GM19023 (cell line): ENCODE results near the gene NFKB1.

Experiments used
- ATAC-seq: cut with Tn5 transposase; IDR thresholded peaks from one replicate; pipeline ENCODE4 v1.9.1; 2021; ENCODE audit warnings: mild to moderate bottlenecking, moderate library complexity; ENCODE audit not compliant: unreplicated experiment

Gene NFKB1

GRCh38 chr4:102497986-102498385, 3.2 kb upstream of the NFKB1 start:
- no peak for ATAC-seq

GRCh38 chr4:102500352-102500695, 835 bp upstream of the NFKB1 start:
- peak; percentile 14 for ATAC-seq

- ATAC-seq: peak; percentile 40
Measured at GRCh38 chr4:102501447-102501696, 213 bp downstream of the NFKB1 start.

GRCh38 chr4:102502543-102502818, 1.3 kb downstream of the NFKB1 start:
- no peak for ATAC-seq

- no peak for ATAC-seq
Measured at GRCh38 chr4:102503301-102503746, 2.2 kb downstream of the NFKB1 start.

- no peak for ATAC-seq
Measured at GRCh38 chr4:102503831-102504786, 3.0 kb downstream of the NFKB1 start.

- ATAC-seq: no peak
Measured at GRCh38 chr4:102504941-102505340, 3.8 kb downstream of the NFKB1 start.

GRCh38 chr4:102505708-102506107, 4.5 kb downstream of the NFKB1 start:
- ATAC-seq: no peak

- no peak for ATAC-seq
Measured at GRCh38 chr4:102506523-102506922, 5.4 kb downstream of the NFKB1 start.

- no peak for ATAC-seq
Measured at GRCh38 chr4:102511830-102512605, 10.9 kb downstream of the NFKB1 start.

- no peak for ATAC-seq
Measured at GRCh38 chr4:102514298-102514964, 13.3 kb downstream of the NFKB1 start.

- ATAC-seq: no peak
Measured at GRCh38 chr4:102517753-102518152, 16.6 kb downstream of the NFKB1 start.

- ATAC-seq: no peak
Measured at GRCh38 chr4:102518703-102519131, 17.6 kb downstream of the NFKB1 start.

GRCh38 chr4:102519925-102520324, 18.8 kb downstream of the NFKB1 start:
- no peak for ATAC-seq

GRCh38 chr4:102521570-102521969, 20.4 kb downstream of the NFKB1 start:
- no peak for ATAC-seq

- no peak for ATAC-seq
Measured at GRCh38 chr4:102522031-102522440, 20.9 kb downstream of the NFKB1 start.

- no peak for ATAC-seq
Measured at GRCh38 chr4:102524691-102525090, 23.5 kb downstream of the NFKB1 start.

GRCh38 chr4:102525097-102525496, 23.9 kb downstream of the NFKB1 start:
- ATAC-seq: no peak

GRCh38 chr4:102525504-102525903, 24.3 kb downstream of the NFKB1 start:
- ATAC-seq: no peak

- ATAC-seq: no peak
Measured at GRCh38 chr4:102526532-102526931, 25.4 kb downstream of the NFKB1 start.

GRCh38 chr4:102527695-102528283, 26.6 kb downstream of the NFKB1 start:
- ATAC-seq: no peak
